M059J (cell line): Measurements from ENCODE around the gene EEF2K. TPM values are rescaled to one million over a fixed set of nuclear protein-coding genes. Genes with fewer than 3 reads are reported as not detected.
"Not testable (repeated sequence)": the region's sequence is repeated elsewhere in the genome, so short reads cannot be mapped to it uniquely, and the experiment has no call there.

Experiments used
- DNase-seq: peaks from one replicate; pipeline ENCODE4 v3.0.0-alpha.2; 2012; ENCODE audit warnings: low read depth
- total RNA-seq: library from RNA; depleted of rRNA; stranded (reverse); fragments of >200 nt; shearing (Covaris generic); gene quantifications from 2 replicates; pipeline ENCODE4 v1.2.3, GENCODE V29; 2014

The EEF2K gene
- total RNA-seq, 1 experiment from 2014 or later = 19.1 TPM

GRCh38 chr16:22213236-22213635 is 7.2 kb downstream of the EEF2K start:
- DNase-seq = no peak

GRCh38 chr16:22213801-22214200 is 7.7 kb downstream of the EEF2K start:
- DNase-seq = no peak

- no peak for DNase-seq
Measured at GRCh38 chr16:22214402-22214801, 8.3 kb downstream of the EEF2K start.

- no peak for DNase-seq
Measured at GRCh38 chr16:22214889-22215288, 8.8 kb downstream of the EEF2K start.

GRCh38 chr16:22216191-22216831 is 10.2 kb downstream of the EEF2K start:
- DNase-seq = peak; percentile 69

GRCh38 chr16:22216832-22217225 is 10.8 kb downstream of the EEF2K start:
- DNase-seq = not testable (repeated sequence)

- DNase-seq = peak; percentile 24
Measured at GRCh38 chr16:22217890-22218730, 12.0 kb downstream of the EEF2K start.

GRCh38 chr16:22219389-22220068 is 13.5 kb downstream of the EEF2K start:
- DNase-seq = no peak

GRCh38 chr16:22220069-22220440 is 14.0 kb downstream of the EEF2K start:
- peak; percentile 65 for DNase-seq

GRCh38 chr16:22220714-22221113 is 14.6 kb downstream of the EEF2K start:
- DNase-seq = peak; percentile 83

GRCh38 chr16:22222006-22222405 is 15.9 kb downstream of the EEF2K start:
- DNase-seq = no peak

- no peak for DNase-seq
Measured at GRCh38 chr16:22222998-22223397, 16.9 kb downstream of the EEF2K start.

- DNase-seq = no peak
Measured at GRCh38 chr16:22225060-22225459, 19.0 kb downstream of the EEF2K start.

GRCh38 chr16:22229889-22230288 is 23.8 kb downstream of the EEF2K start:
- no peak for DNase-seq

GRCh38 chr16:22232277-22233036 is 26.4 kb downstream of the EEF2K start:
- peak; percentile 88 for DNase-seq

GRCh38 chr16:22233037-22233372 is 26.9 kb downstream of the EEF2K start:
- no peak for DNase-seq

GRCh38 chr16:22235839-22236745 is 30.0 kb downstream of the EEF2K start:
- peak; percentile 5 for DNase-seq

- no peak for DNase-seq
Measured at GRCh38 chr16:22239131-22239805, 33.2 kb downstream of the EEF2K start.

- no peak for DNase-seq
Measured at GRCh38 chr16:22240023-22240710, 34.1 kb downstream of the EEF2K start.

GRCh38 chr16:22250522-22250921 is 44.4 kb downstream of the EEF2K start:
- peak; percentile 72 for DNase-seq
